ENCODE measurements around the gene TSHZ2.

GRCh38 chr20:53195876-53196610 lies 223.9 kb downstream of the TSHZ2 start:
- TF ChIP-seq CTCF (conservative IDR thresholded peaks at IDR 0.05; ENCODE audit: low read depth, low read length) (no peak), MAZ (IDR thresholded peaks at IDR 0.05; ENCODE audit: borderline replicate concordance, low read depth, low read length) (no peak), RFX5 (IDR thresholded peaks at IDR 0.05; ENCODE audit: low read depth, low read length) (no peak), POLR2A (IDR thresholded peaks at IDR 0.05; ENCODE audit: low read depth, low read length) (no peak), USF2 (IDR thresholded peaks at IDR 0.05; ENCODE audit: low read depth, low read length) (no peak), SMC3 (IDR thresholded peaks at IDR 0.05; ENCODE audit: low read depth, low read length) (no peak), BHLHE40 (IDR thresholded peaks at IDR 0.05; ENCODE audit: low read depth, low read length) (no peak)
- TF ChIP-seq, protein P1, sequence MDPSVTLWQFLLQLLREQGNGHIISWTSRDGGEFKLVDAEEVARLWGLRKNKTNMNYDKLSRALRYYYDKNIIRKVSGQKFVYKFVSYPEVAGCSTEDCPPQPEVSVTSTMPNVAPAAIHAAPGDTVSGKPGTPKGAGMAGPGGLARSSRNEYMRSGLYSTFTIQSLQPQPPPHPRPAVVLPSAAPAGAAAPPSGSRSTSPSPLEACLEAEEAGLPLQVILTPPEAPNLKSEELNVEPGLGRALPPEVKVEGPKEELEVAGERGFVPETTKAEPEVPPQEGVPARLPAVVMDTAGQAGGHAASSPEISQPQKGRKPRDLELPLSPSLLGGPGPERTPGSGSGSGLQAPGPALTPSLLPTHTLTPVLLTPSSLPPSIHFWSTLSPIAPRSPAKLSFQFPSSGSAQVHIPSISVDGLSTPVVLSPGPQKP (IDR thresholded peaks at IDR 0.05; ENCODE audit: borderline replicate concordance, low read depth, low read length): no peak

All from IMR-90 (cell line).